Measurements from ENCODE around the gene ADAP1. TPM values are rescaled to one million over a fixed set of nuclear protein-coding genes. Genes with fewer than 3 reads are reported as not detected.
A peak's percentile ranks its signal among the peaks of the same experiment; 100 is the strongest.

Gene ADAP1
- total and polyA plus RNA-seq, 7 donors: 11.4 to 157 (median 72.6) TPM

DNA sequence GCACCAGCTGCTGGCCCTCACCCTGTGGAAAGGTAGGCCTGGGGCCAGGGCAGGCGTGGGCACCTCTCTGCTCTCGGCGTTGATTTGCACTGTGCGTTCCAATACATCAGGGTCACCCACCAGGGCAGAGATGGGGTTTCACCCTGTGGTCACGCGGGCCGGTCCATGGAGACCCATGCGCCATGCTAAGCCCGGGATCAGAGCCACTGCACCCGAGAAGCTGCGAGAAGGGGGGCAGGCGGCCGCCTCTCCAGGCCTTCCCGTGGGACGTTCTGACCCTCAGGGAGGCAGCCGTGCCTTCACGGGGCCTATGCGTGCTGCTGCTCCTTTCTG, 67.0 kb downstream of the ADAP1 start:
- 91 to 97% methylated on average over 18 of the region's 18 CpGs for WGBS, 2 donors
- no peaks in the 10 kb centered on the region for H3K9me3 ChIP-seq
- peaks cover 0 to 28% (median 25%) of the 10 kb centered on the region in 4 donors for H3K4me1 ChIP-seq
- peak; percentile 49 for DNase-seq
- TF ChIP-seq POLR2AphosphoS5 (IDR thresholded peaks at IDR 0.05): no peak
- TF ChIP-seq EP300 (IDR thresholded peaks at IDR 0.05): no peak
- TF ChIP-seq POLR2A (IDR thresholded peaks at IDR 0.05): no peak
- TF ChIP-seq, protein P1, sequence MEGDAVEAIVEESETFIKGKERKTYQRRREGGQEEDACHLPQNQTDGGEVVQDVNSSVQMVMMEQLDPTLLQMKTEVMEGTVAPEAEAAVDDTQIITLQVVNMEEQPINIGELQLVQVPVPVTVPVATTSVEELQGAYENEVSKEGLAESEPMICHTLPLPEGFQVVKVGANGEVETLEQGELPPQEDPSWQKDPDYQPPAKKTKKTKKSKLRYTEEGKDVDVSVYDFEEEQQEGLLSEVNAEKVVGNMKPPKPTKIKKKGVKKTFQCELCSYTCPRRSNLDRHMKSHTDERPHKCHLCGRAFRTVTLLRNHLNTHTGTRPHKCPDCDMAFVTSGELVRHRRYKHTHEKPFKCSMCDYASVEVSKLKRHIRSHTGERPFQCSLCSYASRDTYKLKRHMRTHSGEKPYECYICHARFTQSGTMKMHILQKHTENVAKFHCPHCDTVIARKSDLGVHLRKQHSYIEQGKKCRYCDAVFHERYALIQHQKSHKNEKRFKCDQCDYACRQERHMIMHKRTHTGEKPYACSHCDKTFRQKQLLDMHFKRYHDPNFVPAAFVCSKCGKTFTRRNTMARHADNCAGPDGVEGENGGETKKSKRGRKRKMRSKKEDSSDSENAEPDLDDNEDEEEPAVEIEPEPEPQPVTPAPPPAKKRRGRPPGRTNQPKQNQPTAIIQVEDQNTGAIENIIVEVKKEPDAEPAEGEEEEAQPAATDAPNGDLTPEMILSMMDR (IDR thresholded peaks at IDR 0.05): no peak
- intact Hi-C loops (cut with DNase I): no loop called here
- H3K4me3 ChIP-seq: no peak overlapping the region
- no peak overlapping the region for H3K27ac ChIP-seq
- peaks cover 43 to 58% (median 47%) of the 10 kb centered on the region in 4 donors for H3K36me3 ChIP-seq
- no peaks in the 10 kb centered on the region for H3K27me3 ChIP-seq

DNA sequence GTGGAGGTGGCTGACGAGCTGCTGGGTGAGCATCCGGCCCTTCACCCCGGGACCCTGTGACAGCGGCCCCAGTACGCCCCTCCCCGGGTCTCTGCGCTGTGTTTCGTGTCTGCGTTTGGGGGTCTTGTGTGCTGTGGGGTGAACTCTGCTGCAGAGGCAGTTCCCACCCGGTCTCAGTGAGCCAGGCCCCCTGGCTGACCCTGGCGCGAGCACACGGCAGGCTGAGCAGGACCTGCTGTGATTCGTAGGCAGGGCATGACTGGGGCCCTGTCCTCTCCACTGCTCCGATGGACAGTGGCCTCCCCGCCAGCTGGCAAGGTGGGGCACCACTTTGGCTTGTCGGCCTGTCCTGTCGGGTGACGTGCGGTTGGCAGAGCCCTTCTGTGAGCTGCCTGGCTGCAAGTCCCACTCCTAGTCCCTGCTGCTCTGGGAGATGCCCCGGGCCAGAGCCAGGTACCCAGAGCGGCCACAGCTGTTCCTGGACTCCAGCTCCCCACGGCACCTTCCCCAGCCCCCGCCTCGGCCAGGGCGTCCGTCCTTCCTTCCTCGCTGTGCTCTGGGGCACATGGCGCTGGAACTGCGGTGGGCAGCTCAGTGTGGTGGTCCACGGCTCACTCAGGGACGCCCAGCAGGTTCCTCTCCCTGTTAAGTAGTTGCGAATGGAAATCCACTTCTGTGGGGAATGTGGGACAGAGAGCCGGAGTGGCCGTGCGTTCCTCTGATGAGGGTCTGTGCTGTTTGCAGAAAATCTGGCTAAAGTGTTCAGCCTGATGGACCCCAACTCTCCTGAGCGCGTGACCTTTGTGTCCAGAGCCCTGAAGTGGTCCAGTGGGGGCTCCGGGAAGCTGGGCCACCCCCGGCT, 67.6 kb downstream of the ADAP1 start:
- intact Hi-C loops (cut with DNase I): no loop called here
- no peaks in the 10 kb centered on the region for H3K27me3 ChIP-seq
- peaks cover 37 to 52% (median 42%) of the 10 kb centered on the region in 4 donors for H3K36me3 ChIP-seq
- H3K27ac ChIP-seq: no peak overlapping the region
- no peaks in the 10 kb centered on the region for H3K9me3 ChIP-seq
- TF ChIP-seq, protein P1 (IDR thresholded peaks at IDR 0.05): no peak
- TF ChIP-seq POLR2A (IDR thresholded peaks at IDR 0.05) (no peak), EP300 (IDR thresholded peaks at IDR 0.05) (no peak), POLR2AphosphoS5 (IDR thresholded peaks at IDR 0.05) (no peak)
- peak; percentile 53 for DNase-seq
- 94 to 96% methylated on average over 40 of the region's 40 CpGs for WGBS, 2 donors
- no peak overlapping the region for H3K4me3 ChIP-seq
- peaks cover 0 to 32% (median 25%) of the 10 kb centered on the region in 4 donors for H3K4me1 ChIP-seq

DNA sequence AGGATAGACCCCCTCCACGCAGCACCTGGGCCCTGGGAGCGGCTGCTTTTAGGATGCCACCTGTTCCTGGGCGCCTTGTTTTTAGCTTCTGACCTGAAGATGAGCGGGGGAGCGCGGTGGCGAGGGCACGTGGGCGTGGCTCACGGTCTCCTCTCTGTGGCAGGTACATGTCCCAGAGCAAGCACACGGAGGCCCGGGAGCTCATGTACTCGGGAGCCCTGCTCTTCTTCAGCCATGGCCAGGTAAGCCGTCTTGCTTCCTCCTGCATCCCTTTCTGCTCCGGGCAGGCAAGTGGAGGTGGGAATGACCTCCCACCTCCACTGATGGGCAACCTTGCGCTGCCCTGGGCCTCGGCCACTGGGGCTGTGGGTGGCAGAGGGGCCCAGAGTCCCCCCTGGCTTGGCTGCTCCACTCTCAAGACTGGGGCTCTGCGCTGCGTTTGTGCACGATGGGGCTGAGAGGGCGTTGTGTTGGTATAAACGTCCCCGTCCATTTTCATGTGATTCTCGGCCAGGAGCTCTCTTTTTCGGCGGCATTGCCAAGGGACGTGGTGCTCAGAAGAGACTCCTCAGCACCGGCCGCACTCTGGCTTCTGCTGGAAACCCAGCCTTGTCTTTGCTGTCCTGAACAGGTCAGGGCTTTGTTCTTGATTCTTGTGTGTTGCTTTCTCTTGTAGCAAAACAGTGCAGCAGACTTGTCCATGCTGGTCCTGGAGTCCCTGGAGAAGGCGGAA, 68.4 kb downstream of the ADAP1 start:
- intact Hi-C loops (cut with DNase I): no loop called here
- H3K27ac ChIP-seq: no peak overlapping the region
- H3K9me3 ChIP-seq: no peaks in the 10 kb centered on the region
- no peaks in the 10 kb centered on the region for H3K27me3 ChIP-seq
- WGBS, 2 donors: 80 to 94% methylated on average over 30 of the region's 30 CpGs
- no peak for TF ChIP-seq POLR2AphosphoS5 (IDR thresholded peaks at IDR 0.05)
- TF ChIP-seq EP300 (IDR thresholded peaks at IDR 0.05): no peak
- TF ChIP-seq, protein P1 (IDR thresholded peaks at IDR 0.05): no peak
- TF ChIP-seq POLR2A (IDR thresholded peaks at IDR 0.05): no peak
- H3K4me1 ChIP-seq: peaks cover 0 to 36% (median 25%) of the 10 kb centered on the region in 4 donors
- no peak overlapping the region for H3K4me3 ChIP-seq
- peak; percentile 61 for DNase-seq
- peaks cover 29 to 44% (median 34%) of the 10 kb centered on the region in 4 donors for H3K36me3 ChIP-seq

DNA sequence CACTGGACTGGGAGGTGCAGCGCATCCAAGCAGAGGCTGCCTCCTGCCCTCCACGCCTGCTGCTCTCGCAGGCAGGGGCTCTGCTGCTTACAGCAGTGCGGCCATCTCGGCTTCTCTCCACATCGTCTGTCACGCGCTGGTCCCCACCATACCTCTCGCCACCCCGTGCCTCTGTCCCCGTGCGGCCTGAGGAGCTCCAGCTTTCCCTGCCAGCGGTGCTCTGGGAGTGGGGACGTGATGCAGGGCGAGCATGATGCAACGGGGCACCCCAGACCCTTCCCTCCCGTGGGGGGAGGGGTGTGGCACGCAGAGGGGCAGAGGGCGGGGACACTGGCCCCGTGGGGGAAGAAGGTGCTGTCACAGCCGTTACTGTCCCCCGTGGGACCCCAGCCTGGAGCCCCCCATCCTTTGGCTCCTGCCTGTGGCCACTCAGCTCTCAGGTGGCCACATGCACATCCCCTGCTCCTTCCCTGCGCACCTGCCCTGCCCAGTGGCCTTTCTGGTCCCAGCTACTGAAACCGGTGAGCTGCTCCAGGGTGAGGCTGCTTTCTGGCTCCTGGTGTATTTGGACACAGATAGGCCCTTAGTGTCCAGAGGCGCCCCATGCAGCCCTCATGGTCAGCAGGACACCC, 69.1 kb downstream of the ADAP1 start:
- DNase-seq: peak; percentile 60
- intact Hi-C loops (cut with DNase I): no loop called here
- 80 to 87% methylated on average over 25 of the region's 25 CpGs for WGBS, 2 donors
- H3K9me3 ChIP-seq: no peaks in the 10 kb centered on the region
- no peak for TF ChIP-seq POLR2A (IDR thresholded peaks at IDR 0.05)
- no peak for TF ChIP-seq POLR2AphosphoS5 (IDR thresholded peaks at IDR 0.05)
- TF ChIP-seq, protein P1 (IDR thresholded peaks at IDR 0.05): no peak
- no peak for TF ChIP-seq EP300 (IDR thresholded peaks at IDR 0.05)
- H3K36me3 ChIP-seq: peaks cover 26 to 38% (median 29%) of the 10 kb centered on the region in 4 donors
- no peak overlapping the region for H3K4me3 ChIP-seq
- H3K27ac ChIP-seq: no peak overlapping the region
- H3K4me1 ChIP-seq: peaks cover 0 to 43% (median 30%) of the 10 kb centered on the region in 4 donors
- no peaks in the 10 kb centered on the region for H3K27me3 ChIP-seq

All from sigmoid colon (tissue), 7 donors.